ENCODE measurements around the gene PCSK5.

Gene PCSK5

GRCh38 chr9:76185432-76185831 lies 295.0 kb downstream of the PCSK5 start:
- no peaks in the 10 kb centered on the region for H3K4me1 Mint-ChIP-seq
- H3K27ac Mint-ChIP-seq (ENCODE audit: low read depth): no peak overlapping the region
- DNase-seq (ENCODE audit: low spot score in 2 of 2) (no peak), ATAC-seq (replicated peaks; ENCODE audit: extremely low read depth, poor library complexity, severe bottlenecking) (no peak)
- peaks cover 9% of the 10 kb centered on the region for H3K27me3 Mint-ChIP-seq
- no peak overlapping the region for H3K4me3 Mint-ChIP-seq
- H3K9me3 Mint-ChIP-seq: no peaks in the 10 kb centered on the region
- H3K36me3 Mint-ChIP-seq (ENCODE audit: insufficient read depth): peaks cover 7% of the 10 kb centered on the region

- Mint-ChIP-seq H3K27me3 (peaks cover 9% of the 10 kb centered on the region), H3K27ac (ENCODE audit: low read depth) (no peak overlapping the region), H3K4me1 (no peaks in the 10 kb centered on the region), H3K4me3 (no peak overlapping the region), H3K36me3 (ENCODE audit: insufficient read depth) (peaks cover 6% of the 10 kb centered on the region), H3K9me3 (no peaks in the 10 kb centered on the region)
- ATAC-seq (replicated peaks; ENCODE audit: extremely low read depth, poor library complexity, severe bottlenecking): no peak
- no peak for DNase-seq (ENCODE audit: low spot score in 2 of 2)
These were observed 297.8 kb downstream of the PCSK5 start for GRCh38 chr9:76188286-76188685.

- H3K27me3 Mint-ChIP-seq: peaks cover 9% of the 10 kb centered on the region
- no peaks in the 10 kb centered on the region for H3K9me3 Mint-ChIP-seq
- no peak overlapping the region for H3K27ac Mint-ChIP-seq (ENCODE audit: low read depth)
- no peak for ATAC-seq (replicated peaks; ENCODE audit: extremely low read depth, poor library complexity, severe bottlenecking)
- no peaks in the 10 kb centered on the region for H3K4me1 Mint-ChIP-seq
- H3K4me3 Mint-ChIP-seq: no peak overlapping the region
- H3K36me3 Mint-ChIP-seq (ENCODE audit: insufficient read depth): peaks cover 6% of the 10 kb centered on the region
- no peak for DNase-seq (ENCODE audit: low spot score in 2 of 2)
These were observed 298.4 kb downstream of the PCSK5 start for GRCh38 chr9:76188905-76189304.

- Mint-ChIP-seq H3K9me3 (no peaks in the 10 kb centered on the region), H3K4me1 (no peaks in the 10 kb centered on the region)
These were observed 301.0 kb downstream of the PCSK5 start for GRCh38 chr9:76191493-76191892.

GRCh38 chr9:76192013-76192412 lies 301.5 kb downstream of the PCSK5 start:
- H3K36me3 Mint-ChIP-seq (ENCODE audit: insufficient read depth): peaks cover 6% of the 10 kb centered on the region
- ATAC-seq (replicated peaks; ENCODE audit: extremely low read depth, poor library complexity, severe bottlenecking) (no peak), DNase-seq (ENCODE audit: low spot score in 2 of 2) (no peak)
- peaks cover 9% of the 10 kb centered on the region for H3K27me3 Mint-ChIP-seq
- H3K4me1 Mint-ChIP-seq: no peaks in the 10 kb centered on the region
- H3K27ac Mint-ChIP-seq (ENCODE audit: low read depth): no peak overlapping the region
- H3K4me3 Mint-ChIP-seq: no peak overlapping the region
- no peaks in the 10 kb centered on the region for H3K9me3 Mint-ChIP-seq

More at GRCh38 chr9:76191493-76191892, 301.0 kb downstream of the PCSK5 start:
- H3K27ac Mint-ChIP-seq (ENCODE audit: low read depth): no peak overlapping the region
- no peak overlapping the region for H3K4me3 Mint-ChIP-seq
- DNase-seq (ENCODE audit: low spot score in 2 of 2) (no peak), ATAC-seq (replicated peaks; ENCODE audit: extremely low read depth, poor library complexity, severe bottlenecking) (no peak)
- peaks cover 9% of the 10 kb centered on the region for H3K27me3 Mint-ChIP-seq
- peaks cover 6% of the 10 kb centered on the region for H3K36me3 Mint-ChIP-seq (ENCODE audit: insufficient read depth)

- H3K4me1 Mint-ChIP-seq: no peaks in the 10 kb centered on the region
- peaks cover 2% of the 10 kb centered on the region for H3K36me3 Mint-ChIP-seq (ENCODE audit: insufficient read depth)
- no peak overlapping the region for H3K4me3 Mint-ChIP-seq
- no peak for ATAC-seq (replicated peaks; ENCODE audit: extremely low read depth, poor library complexity, severe bottlenecking)
- no peaks in the 10 kb centered on the region for H3K27me3 Mint-ChIP-seq
- DNase-seq (ENCODE audit: low spot score in 2 of 2): no peak
- no peak overlapping the region for H3K27ac Mint-ChIP-seq (ENCODE audit: low read depth)
- H3K9me3 Mint-ChIP-seq: no peaks in the 10 kb centered on the region
These were observed 304.4 kb downstream of the PCSK5 start for GRCh38 chr9:76194896-76195295.

- H3K27me3 Mint-ChIP-seq: peaks cover 10% of the 10 kb centered on the region
- ATAC-seq (replicated peaks; ENCODE audit: extremely low read depth, poor library complexity, severe bottlenecking): no peak
- H3K27ac Mint-ChIP-seq (ENCODE audit: low read depth): no peak overlapping the region
- H3K4me1 Mint-ChIP-seq: no peaks in the 10 kb centered on the region
- no peak for DNase-seq (ENCODE audit: low spot score in 2 of 2)
- no peak overlapping the region for H3K4me3 Mint-ChIP-seq
- H3K9me3 Mint-ChIP-seq: peaks cover 6% of the 10 kb centered on the region
- no peaks in the 10 kb centered on the region for H3K36me3 Mint-ChIP-seq (ENCODE audit: insufficient read depth)
These were observed 307.9 kb downstream of the PCSK5 start for GRCh38 chr9:76198336-76198735.

- DNase-seq (ENCODE audit: low spot score in 2 of 2): no peak
- H3K4me1 Mint-ChIP-seq: no peaks in the 10 kb centered on the region
- H3K36me3 Mint-ChIP-seq (ENCODE audit: insufficient read depth): no peaks in the 10 kb centered on the region
- no peak for ATAC-seq (replicated peaks; ENCODE audit: extremely low read depth, poor library complexity, severe bottlenecking)
- no peak overlapping the region for H3K4me3 Mint-ChIP-seq
- peaks cover 10% of the 10 kb centered on the region for H3K27me3 Mint-ChIP-seq
- peaks cover 6% of the 10 kb centered on the region for H3K9me3 Mint-ChIP-seq
- no peak overlapping the region for H3K27ac Mint-ChIP-seq (ENCODE audit: low read depth)
These were observed 309.8 kb downstream of the PCSK5 start for GRCh38 chr9:76200315-76200714.

GRCh38 chr9:76200745-76201144 lies 310.3 kb downstream of the PCSK5 start:
- H3K27me3 Mint-ChIP-seq: peaks cover 10% of the 10 kb centered on the region
- ATAC-seq (replicated peaks; ENCODE audit: extremely low read depth, poor library complexity, severe bottlenecking) (no peak), DNase-seq (ENCODE audit: low spot score in 2 of 2) (no peak)
- H3K9me3 Mint-ChIP-seq: peaks cover 6% of the 10 kb centered on the region
- H3K4me3 Mint-ChIP-seq: no peak overlapping the region
- H3K36me3 Mint-ChIP-seq (ENCODE audit: insufficient read depth): no peaks in the 10 kb centered on the region
- H3K27ac Mint-ChIP-seq (ENCODE audit: low read depth): no peak overlapping the region
- H3K4me1 Mint-ChIP-seq: no peaks in the 10 kb centered on the region

- peaks cover 6% of the 10 kb centered on the region for H3K9me3 Mint-ChIP-seq
- no peaks in the 10 kb centered on the region for H3K36me3 Mint-ChIP-seq (ENCODE audit: insufficient read depth)
- peaks cover 18% of the 10 kb centered on the region for H3K27me3 Mint-ChIP-seq
These were observed 312.9 kb downstream of the PCSK5 start for GRCh38 chr9:76203373-76203772.

GRCh38 chr9:76206821-76207220 lies 316.3 kb downstream of the PCSK5 start:
- Mint-ChIP-seq H3K9me3 (peaks cover 12% of the 10 kb centered on the region), H3K4me3 (no peak overlapping the region), H3K4me1 (no peaks in the 10 kb centered on the region), H3K36me3 (ENCODE audit: insufficient read depth) (no peaks in the 10 kb centered on the region), H3K27ac (ENCODE audit: low read depth) (no peak overlapping the region), H3K27me3 (peaks cover 30% of the 10 kb centered on the region)
- no peak for DNase-seq (ENCODE audit: low spot score in 2 of 2)
- no peak for ATAC-seq (replicated peaks; ENCODE audit: extremely low read depth, poor library complexity, severe bottlenecking)

More at GRCh38 chr9:76203373-76203772, 312.9 kb downstream of the PCSK5 start:
- Mint-ChIP-seq H3K4me3 (no peak overlapping the region), H3K27ac (ENCODE audit: low read depth) (no peak overlapping the region), H3K4me1 (no peaks in the 10 kb centered on the region)
- no peak for DNase-seq (ENCODE audit: low spot score in 2 of 2)
- no peak for ATAC-seq (replicated peaks; ENCODE audit: extremely low read depth, poor library complexity, severe bottlenecking)

GRCh38 chr9:76213751-76214150 lies 323.3 kb downstream of the PCSK5 start:
- H3K27ac Mint-ChIP-seq (ENCODE audit: low read depth): no peak overlapping the region
- peaks cover 20% of the 10 kb centered on the region for H3K27me3 Mint-ChIP-seq
- DNase-seq (ENCODE audit: low spot score in 2 of 2): no peak
- peaks cover 6% of the 10 kb centered on the region for H3K9me3 Mint-ChIP-seq
- no peaks in the 10 kb centered on the region for H3K4me1 Mint-ChIP-seq
- H3K4me3 Mint-ChIP-seq: no peak overlapping the region
- peaks cover 2% of the 10 kb centered on the region for H3K36me3 Mint-ChIP-seq (ENCODE audit: insufficient read depth)
- ATAC-seq (replicated peaks; ENCODE audit: extremely low read depth, poor library complexity, severe bottlenecking): no peak

- ATAC-seq (replicated peaks; ENCODE audit: extremely low read depth, poor library complexity, severe bottlenecking) (no peak), DNase-seq (ENCODE audit: low spot score in 2 of 2) (no peak)
- Mint-ChIP-seq H3K36me3 (ENCODE audit: insufficient read depth) (peaks cover 2% of the 10 kb centered on the region), H3K4me1 (no peaks in the 10 kb centered on the region), H3K4me3 (no peak overlapping the region), H3K27ac (ENCODE audit: low read depth) (no peak overlapping the region), H3K9me3 (peaks cover 6% of the 10 kb centered on the region), H3K27me3 (peaks cover 19% of the 10 kb centered on the region)
These were observed 324.6 kb downstream of the PCSK5 start for GRCh38 chr9:76215066-76215465.

- Mint-ChIP-seq H3K36me3 (ENCODE audit: insufficient read depth) (peaks cover 2% of the 10 kb centered on the region), H3K4me1 (no peaks in the 10 kb centered on the region), H3K27me3 (peaks cover 9% of the 10 kb centered on the region), H3K9me3 (no peaks in the 10 kb centered on the region), H3K4me3 (no peak overlapping the region), H3K27ac (ENCODE audit: low read depth) (no peak overlapping the region)
- ATAC-seq (replicated peaks; ENCODE audit: extremely low read depth, poor library complexity, severe bottlenecking) (no peak), DNase-seq (ENCODE audit: low spot score in 2 of 2) (no peak)
These were observed 325.7 kb downstream of the PCSK5 start for GRCh38 chr9:76216161-76216649.

Measured in central memory CD8-positive, alpha-beta T cell (primary cell).